ENCODE measurements around the gene ANTXR1.
A peak's percentile ranks its signal among the peaks of the same experiment; 100 is the strongest.

GRCh38 chr2:69164061-69164778 is 151.2 kb downstream of the ANTXR1 start:
- TF ChIP-seq CTCF (IDR thresholded peaks at IDR 0.05) (no peak), POLR2AphosphoS5 (IDR thresholded peaks at IDR 0.05) (peak; percentile 49 to 58)
